Occipital lobe (tissue), 2 donors: Measurements from ENCODE around the gene CTTNBP2NL. TPM values are rescaled to one million over a fixed set of nuclear protein-coding genes. Genes with fewer than 3 reads are reported as not detected.
"Not testable (repeated sequence)": the region's sequence is repeated elsewhere in the genome, so short reads cannot be mapped to it uniquely, and the experiment has no call there.

Experiments
- DNase-seq: peaks from one replicate; lab custom pipeline; 2025; lab: John Stamatoyannopoulos, UW
- total RNA-seq: library from RNA; depleted of rRNA; stranded (reverse); fragments of >200 nt; gene quantifications from one replicate; pipeline ENCODE4 v1.2.3, GENCODE V29; 2014

CTTNBP2NL gene
- total RNA-seq, 1 donor from 2014 or later = 23.9 TPM

DNA sequence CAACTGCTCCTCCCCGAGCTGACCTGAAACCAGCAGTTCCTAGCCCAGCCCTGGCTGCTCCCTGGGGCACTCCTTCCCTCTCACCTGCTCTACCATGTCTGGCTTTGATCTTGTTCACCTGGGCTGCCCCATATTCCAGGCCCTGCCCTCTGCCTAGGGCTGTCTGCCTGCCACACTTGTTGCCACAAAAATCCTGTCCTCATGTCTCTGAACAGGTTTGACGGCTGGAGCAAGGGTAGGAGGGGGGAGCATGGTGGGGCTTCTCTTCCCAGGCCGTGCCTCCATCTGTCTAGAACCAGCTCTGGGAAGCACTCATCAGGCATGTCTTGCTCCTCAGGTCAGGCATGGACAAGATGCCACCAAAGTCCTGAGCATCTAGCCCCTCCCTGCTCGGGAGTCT lies 68.5 kb downstream of the CTTNBP2NL start:
- no peak for DNase-seq

DNA sequence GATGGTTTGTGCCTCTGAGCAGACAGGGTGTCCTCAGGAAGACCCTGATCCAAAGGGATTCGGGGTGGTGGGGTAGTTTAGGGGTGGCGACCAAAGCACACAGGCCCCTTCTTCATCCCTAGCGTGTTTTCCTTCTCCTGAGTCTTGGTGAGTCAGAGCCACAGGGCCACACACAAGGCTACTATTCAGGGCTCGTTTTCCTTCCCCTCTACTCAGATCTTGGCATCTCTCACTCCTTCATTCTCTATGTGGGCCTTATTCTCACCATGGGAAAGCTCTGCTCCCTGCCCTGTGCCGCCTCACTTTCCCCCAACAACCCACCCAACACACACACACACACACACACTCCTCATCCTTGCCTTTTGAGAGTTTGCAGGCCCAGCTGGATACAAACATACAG lies 69.1 kb downstream of the CTTNBP2NL start:
- DNase-seq = no peak

DNA sequence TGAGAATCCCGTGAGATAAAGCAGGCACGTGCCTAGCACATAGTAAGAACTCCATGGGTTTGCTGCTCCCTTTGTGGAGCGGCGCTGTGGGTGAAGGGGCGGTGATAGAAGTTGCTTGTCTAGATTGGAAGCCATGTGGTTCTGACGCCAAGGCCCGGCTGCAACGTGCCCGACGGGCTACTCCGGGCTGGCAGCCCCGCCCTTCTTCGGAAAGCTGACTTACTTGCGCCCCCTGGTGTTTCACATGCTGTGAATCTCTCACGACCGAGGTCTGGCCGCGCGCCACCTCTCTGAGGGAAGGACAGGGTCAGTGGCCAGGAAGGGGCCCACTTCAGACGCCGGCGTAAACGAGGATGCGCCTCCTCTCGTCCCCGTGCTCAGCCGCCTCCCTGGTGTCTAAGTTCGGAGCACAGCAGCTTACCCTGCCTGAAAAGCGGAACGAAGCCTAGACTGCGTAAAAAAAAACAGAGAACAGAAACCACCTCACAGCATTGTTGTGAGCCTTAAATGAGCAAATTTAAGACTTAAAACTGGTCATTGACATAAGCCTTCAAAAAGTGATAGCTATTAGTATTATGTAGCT lies 70.2 kb downstream of the CTTNBP2NL start:
- DNase-seq = peak; percentile 89

DNA sequence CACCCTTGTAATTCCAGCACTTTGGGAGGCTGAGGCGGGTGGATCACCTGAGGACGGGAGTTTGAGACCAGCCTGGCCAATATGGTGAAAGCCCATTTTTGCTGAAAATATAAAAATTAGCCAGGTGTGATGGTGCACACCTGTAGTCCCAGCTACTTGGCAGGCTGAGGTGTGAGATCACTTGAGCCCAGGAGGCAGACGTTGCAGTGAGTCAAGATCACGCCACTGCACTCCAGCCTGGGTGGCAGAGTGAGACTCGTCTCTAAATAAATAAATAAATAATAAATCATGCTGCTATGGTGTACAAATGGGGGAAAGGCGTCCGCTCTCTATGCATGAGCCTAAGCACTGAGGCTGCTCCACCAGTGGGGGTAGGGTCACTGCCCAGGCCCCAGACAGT lies 74.3 kb downstream of the CTTNBP2NL start:
- not testable (repeated sequence) for DNase-seq

DNA sequence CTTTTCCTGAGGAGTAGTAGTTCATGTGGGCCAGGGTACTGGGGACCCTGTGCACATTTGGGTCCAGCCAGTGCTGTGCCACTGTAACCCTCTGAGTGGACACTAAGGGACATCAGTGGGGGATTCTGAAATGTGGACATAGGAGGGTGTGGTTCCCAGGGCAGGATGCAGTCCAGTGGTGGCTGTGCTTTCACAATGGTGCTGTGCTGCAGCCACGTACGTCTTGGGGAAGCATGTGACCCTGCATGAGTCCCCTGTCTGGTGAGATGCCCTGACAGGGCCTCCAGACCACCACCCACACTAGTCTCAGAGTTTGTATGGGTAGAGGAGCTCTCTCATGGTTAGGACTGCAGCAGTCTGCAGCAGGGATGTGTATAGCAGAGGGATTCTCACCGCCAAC lies 75.0 kb downstream of the CTTNBP2NL start:
- no peak for DNase-seq

DNA sequence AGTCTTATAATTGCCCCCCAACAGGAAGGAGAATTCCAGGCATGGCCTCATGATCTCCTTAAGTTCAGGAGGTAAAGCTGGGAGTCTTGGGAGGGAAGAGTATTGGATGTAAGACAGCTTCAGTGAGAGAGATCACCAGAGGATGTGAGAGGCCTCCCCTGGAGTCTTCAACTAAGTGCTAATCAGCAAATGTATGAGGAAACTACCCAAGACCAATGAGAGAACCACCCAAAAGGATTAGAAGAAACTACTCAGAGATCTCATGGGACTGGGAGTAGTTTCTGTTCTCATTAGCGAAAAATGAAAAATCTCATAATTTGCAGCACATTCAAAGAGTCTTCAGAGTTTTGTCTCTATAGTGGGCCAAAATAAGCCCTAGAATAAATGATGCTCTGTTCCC lies 76.1 kb downstream of the CTTNBP2NL start:
- no peak for DNase-seq

DNA sequence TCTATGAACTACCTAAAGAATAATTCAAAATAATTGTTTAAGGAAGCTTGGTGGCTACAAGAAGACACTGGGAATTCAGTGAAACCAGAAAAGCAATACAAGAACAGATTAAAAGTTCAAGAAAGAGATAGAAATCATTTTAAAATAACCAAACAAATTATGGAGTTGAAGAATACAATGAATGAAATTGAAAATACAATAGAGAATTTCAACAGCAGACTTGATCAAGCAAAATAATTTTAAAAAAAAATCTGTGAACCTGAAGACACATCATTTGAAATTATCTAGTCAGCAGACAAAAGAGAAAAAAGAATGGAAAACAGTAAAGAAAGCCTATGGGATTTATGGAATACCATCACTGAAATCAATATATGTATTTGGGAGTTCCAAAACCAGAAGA lies 81.5 kb downstream of the CTTNBP2NL start:
- no peak for DNase-seq

DNA sequence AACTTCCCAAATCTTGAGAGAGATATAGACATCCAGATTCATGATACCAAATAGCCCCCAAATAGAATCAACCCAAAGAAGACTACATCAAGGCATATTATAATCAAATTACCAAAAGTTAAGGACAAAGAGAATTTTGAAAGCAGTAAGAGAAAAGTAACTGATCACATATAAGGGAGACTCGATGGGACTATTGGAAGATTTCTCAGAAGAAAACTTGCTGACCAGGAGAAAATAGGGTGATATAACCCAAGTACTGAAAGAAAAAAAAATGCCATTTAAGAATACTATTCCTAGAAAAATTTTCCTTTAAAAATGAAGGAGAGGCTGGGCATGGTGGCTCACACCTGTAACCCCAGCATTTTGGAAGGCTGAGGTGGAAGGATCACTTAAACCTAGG lies 82.3 kb downstream of the CTTNBP2NL start:
- DNase-seq = no peak

DNA sequence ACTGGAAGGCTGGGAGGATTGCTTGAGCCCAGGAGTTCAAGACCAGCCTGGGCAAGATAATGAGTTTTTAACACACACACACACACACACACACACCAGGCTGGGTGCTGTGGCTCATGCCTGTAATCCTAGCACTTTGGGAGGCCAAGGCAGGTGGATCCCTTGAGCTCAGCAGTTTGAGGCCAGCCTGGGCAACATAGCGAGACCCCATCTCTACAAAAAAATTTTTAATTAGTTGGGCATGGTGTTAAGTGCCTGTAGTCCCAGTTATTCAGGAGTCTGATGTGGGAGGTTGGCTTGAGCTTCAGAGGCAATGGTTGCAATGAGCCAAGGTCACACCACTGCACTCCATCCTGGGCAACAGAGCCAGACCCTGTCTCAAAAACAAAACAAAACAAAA lies 90.0 kb downstream of the CTTNBP2NL start:
- DNase-seq = not testable (repeated sequence)

DNA sequence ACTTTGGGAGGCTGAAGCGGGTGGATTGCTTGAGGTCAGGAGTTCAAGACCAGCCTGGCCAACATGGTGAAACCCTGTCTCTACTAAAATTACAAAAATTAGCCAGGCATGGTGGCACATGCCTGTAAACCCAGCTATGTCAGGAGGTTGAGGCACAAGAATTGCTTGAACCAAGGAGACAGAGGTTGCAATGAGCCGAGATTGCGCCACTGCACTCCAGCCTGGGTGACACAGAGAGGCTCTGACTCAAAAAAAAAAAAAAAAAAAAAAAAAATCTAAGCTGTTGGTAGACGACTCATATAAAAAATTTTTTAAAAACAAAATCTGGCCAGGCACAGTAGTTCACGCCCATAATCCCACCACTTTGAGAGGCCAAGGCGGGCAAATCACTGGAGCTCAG lies 91.7 kb downstream of the CTTNBP2NL start:
- DNase-seq = not testable (repeated sequence)

DNA sequence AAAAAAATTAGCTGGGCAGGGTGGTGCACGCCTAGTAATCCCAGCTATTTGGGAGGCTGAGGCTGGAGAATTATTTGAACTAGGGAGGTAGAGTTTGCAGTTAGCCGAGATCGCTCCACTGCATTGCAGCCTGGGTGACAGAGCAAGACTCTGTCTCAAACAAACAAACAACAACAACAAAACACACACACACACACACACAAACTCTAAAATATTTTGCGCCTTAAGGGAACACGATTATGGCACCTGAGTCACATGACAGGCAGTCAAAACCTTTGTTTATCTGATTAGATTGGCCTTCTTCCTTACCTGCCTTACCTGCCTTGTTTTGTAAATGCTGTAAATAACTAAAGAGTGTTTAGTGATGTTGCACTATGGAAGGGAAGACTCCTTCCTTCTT lies 92.1 kb downstream of the CTTNBP2NL start:
- no peak for DNase-seq

DNA sequence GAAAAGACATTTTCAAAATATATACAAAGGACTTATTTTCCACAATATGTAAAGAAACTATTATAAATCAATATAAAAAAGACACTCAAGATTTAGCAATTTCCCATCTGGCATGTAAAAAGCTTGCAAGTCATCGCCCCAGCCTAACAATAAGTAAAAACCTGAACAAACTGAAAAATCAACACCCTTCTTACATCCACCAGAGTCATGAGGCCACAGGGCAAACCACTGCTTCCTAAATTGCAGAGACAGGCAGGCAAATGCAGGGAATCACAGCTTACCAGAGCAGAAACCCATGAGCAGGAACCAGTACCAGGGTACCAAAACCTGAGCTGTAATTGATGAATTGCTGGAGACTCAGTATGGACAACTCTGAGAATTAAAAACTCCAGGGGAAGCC lies 96.1 kb downstream of the CTTNBP2NL start:
- no peak for DNase-seq

DNA sequence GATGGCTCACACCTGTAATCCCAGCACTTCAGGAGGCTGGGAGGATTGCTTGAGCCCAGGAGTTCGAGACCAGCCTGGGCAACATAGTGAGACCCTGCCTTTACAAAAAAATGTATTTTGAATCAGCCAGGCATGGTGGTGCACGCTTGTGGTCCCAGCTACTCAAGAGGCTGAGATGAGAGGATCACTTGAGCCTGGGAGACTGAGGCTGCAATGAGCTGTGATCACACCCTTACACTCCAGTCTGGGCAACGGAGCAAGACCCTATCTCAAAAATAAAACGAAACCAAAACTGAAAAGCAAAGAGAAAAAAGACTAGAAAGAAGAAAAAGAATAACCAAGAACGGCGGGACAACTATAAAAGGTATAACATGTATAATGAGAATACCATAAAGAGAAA lies 97.3 kb downstream of the CTTNBP2NL start:
- no peak for DNase-seq

DNA sequence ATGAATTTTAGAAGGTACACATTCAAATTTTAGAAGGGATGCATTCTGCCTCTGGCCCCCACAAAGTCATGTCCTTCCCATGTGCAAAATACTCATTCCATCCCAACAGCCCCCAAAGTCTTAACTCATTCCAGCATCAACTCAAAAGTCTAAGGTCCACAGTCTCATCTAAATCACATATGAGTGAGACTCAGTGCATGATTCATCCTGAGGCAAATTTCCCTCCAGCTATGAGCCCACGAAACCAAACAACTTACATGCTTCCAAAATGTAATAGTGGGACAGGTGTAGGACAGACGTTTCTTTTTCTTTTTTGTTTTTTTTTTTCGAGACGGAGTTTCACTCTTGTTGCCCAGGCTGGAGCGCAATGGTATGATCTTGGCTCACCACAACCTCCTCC lies 100.3 kb downstream of the CTTNBP2NL start:
- DNase-seq = no peak

DNA sequence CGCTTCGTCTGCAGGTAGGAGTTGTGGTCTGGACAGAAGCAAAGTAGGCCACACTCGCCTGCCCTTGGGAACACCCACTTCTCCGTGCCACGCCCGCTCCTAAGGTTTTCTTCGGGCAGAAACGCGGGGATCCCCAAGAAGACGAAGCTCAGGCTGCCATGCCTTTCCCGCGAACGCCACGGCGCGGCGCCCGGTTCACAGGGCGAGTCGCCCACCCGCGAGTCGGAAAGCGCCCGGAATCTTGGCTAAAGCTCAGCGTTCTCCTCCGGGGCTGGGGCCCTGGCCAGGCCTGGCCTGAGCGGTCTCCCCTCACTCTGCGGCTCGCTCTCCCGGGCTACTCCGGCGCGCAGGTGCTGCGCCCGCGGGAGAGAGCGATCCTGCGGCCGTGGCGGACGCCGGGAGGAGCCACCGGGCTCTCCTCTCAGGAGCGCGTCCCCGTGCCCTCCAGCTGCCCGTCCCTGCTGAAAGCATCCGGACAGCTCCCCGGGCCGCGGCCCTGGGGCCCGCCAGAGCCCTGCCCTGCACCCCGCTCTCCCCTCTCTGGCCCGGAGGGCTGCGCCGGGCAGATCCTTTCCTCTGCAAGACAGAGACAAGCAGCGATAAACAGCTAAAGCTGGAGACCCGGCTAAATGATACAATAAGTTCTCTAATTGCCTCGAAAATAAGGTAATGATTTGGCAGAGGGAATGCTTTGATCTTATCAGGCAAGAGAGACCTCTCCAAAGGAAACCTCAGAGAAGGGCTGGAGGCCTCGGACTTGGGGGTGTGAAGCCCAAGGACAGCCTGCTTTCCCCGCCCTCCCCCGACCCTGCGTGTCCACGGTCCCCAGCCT lies 106.0 kb downstream of the CTTNBP2NL start:
- DNase-seq = peak; percentile 49

DNA sequence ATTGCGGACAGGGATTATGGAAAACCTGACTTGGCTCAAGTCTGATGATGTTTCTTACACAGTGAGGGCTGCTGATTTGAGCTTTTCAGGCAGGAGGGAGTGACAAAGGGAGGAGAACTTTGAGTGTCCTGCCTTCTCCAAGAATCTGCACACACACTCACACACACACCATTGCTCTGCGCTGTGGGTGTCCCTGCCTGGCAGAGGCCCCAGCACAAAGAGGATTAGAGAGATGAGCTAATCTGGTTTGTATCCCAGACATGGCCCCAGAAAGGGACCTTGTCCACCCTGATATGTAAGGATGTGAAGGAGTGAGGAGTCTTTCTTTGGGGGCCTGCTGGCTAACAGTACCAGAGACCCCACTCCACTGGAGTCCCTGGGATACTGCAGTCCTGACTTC lies 106.8 kb downstream of the CTTNBP2NL start:
- peak; percentile 42 for DNase-seq

DNA sequence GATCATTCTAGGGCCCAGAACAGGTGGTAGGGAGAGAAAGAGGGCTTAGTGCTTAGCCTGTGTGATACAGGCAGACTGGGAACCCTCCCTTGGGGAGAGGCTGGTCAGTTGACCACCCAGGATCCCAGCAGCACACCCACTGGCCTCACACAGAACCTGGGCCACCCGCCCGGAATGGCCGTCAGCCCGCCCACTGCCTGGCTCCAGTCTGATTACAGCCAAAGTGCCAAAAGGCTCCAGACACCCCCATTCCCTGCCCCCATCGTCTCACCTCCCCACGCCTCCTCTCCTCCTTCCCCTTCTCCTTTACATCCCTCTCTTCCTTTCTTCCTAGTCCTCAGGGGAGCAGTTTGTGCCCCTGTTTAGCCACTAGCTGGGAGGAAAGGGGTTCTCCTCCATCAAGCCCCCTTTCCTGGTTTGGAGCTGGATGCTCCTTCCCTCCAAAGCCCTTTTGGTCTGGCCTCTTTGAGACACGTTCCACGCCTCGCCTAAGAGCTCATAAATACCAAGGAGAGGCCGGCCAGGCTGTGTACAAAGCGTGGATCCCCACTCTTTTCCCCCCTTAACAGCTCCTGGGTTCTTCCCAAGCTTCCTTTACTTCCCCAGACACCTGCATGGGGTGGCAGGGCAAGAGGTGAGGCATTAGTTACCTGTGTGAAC lies 108.1 kb downstream of the CTTNBP2NL start:
- DNase-seq = no peak

DNA sequence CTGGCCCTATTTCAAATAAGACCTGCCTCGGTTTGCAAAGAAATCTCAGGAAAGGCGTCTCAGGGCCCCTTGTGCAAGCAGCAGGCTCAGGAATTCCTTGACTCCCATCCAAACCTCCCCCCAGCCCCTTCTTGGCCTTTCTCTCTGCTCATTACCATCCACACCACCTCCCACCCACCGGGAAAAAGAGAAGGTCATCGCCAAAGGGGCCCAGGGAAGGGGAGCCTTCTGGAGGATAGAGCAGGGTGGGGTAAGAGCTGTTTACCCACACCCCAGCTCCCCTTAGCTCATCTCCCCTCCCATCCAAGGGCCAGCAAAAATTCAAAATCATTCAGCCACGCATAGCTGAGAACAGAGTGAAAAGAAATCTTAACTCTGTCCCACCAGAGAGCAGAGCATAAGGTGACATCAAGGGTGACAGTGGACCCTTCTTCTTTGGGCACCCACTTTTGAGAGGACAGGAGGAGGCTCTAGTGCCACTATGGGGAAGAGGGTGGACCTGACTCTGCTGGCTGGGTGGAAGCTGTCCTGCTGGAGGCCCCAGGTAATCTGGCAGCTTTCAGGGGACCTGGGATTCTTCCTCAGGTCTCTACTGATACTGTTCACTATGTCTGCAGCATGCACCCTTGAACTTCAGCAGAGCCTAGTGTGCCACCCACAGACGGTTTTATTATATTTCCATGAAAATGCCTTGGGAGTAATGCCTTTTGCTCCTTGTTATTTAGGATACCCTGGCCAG lies 108.8 kb downstream of the CTTNBP2NL start:
- no peak for DNase-seq

DNA sequence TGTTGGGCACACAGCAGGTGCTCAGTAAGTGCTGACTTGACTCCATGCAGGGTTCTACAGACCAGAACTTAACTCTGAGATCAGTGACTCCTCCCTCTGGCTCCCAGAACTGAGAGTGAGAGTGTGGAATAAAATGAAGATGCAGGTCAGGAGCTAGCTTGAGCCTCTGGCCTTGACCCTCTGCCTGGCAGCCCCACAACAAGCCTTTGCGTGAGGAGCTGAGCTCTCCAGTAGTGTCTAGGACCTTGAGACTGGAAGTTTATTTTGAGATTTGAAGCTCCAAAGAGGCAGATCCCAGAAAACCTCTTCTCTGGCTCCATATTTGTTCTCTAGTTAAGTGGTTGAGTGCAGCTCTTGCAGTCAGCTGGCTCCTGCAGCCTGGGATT lies 109.4 kb downstream of the CTTNBP2NL start:
- DNase-seq = no peak

DNA sequence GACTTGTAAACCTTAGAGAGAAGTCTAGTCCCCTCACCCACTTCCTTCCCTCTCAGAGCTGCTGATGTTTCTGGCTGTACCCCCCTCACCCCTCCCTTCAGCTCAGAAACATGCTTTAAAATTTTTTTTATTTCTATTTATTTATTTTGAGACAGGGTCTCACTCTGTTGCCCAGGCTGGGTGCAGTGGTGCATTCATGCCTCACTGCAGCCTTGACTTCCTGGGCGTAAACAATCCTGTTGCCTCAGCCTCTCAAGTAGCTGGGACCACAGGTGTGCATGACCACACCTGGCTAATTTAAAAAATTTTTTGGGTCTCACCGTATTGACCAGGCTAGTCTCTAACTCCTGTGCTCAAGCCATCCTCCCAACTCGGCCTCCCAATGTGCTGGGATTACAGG lies 109.9 kb downstream of the CTTNBP2NL start:
- no peak for DNase-seq

DNA sequence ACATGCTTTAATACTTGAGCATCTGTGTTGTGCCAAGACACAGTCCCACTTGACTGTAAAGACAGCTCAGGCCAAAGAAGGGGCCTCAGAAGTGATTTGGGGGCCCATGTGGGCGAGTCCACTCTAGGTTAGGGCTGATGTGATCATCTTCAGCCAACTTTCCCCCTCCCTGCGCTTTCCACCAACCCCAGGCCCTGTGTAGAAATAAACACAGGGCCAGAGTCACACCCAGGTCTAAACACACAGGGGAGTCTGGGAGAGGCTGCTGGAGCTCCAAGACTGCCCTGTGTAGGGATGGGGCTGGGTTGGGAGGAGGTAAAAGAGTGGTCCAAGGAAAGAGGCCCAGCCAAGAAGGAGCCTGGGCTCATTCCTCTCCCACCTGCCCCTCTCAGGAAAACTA lies 110.3 kb downstream of the CTTNBP2NL start:
- DNase-seq = no peak

DNA sequence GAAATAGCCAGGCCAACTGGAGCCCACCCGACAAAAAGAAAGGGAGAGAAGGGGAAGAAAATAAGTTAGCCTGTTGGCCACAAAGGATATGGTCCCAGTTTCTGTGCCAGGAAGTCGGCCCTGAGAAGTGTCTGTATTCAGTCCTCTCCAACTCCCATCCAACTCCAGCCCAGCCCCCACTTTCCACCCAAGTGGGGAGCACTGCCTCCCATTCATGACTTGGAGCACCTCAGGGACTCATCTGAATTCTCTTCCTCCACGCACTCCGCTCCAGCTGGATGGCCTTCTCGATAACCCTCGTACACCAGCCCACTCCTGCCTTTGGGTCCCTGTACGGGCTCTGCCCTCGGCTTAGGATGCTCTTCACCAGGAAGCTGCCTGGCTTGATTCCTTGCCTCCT lies 110.7 kb downstream of the CTTNBP2NL start:
- no peak for DNase-seq
